Spleen (tissue), 7 donors: Measurements from ENCODE around the gene ACVR1.

Source experiments
- CTCF ChIP-seq, 11 experiments: fragments of 200-600 bp in 7 of 11; fragments of 450-650 bp in 4 of 11; sonication (generic) in 4 of 11; IDR thresholded peaks in 8 of 11; conservative IDR thresholded peaks in 3 of 11; 1 replicate in 7 of 11; 2 replicates in 4 of 11; pipeline versions ENCODE4 v1.4.0 to v1.8.0; 2016 to 2021; ENCODE audit warnings: antibody characterized with exemption in 11 of 11, inconsistent platforms in 4 of 11, mild to moderate bottlenecking in 1 of 11
- POLR2A ChIP-seq, 3 donors: fragments of 450-650 bp; IDR thresholded peaks; one replicate each; pipeline ENCODE4 v1.5.1; 2017; ENCODE audit warnings: antibody characterized with exemption in 3 of 3, mild to moderate bottlenecking in 1 of 3
- POLR2AphosphoS5 ChIP-seq, 3 donors: sonication (generic); formaldehyde crosslinking; IDR thresholded peaks; one replicate each; pipeline ENCODE4 v1.5.1; 2017; ENCODE audit warnings: antibody characterized with exemption in 3 of 3
- donor health status: DM: no; HTN: no; CAD: no; lungs with moderate emphysema.
- donor health status: DM: no; HTN: no; CAD: no.
- donor health status: DM: no; HTN: no; CAD: no.

- TF ChIP-seq CTCF (IDR thresholded peaks at IDR 0.05 in 8 of 11, conservative IDR thresholded peaks at IDR 0.05 in 3 of 11) (no peak), POLR2A (IDR thresholded peaks at IDR 0.05) (no peak), POLR2AphosphoS5 (IDR thresholded peaks at IDR 0.05) (no peak)
Observed at GRCh38 chr2:157741819-157742484, 134.2 kb downstream of the ACVR1 start.
